Stomach (tissue), 4 donors: ENCODE results near the gene OTUD5.

Experiments used
- POLR2A ChIP-seq, 4 donors: fragments of 450-650 bp; IDR thresholded peaks; one replicate each; pipeline ENCODE4 v1.6.1; 2016; ENCODE audit warnings: antibody characterized with exemption in 4 of 4, control low read depth in 2 of 4, mild to moderate bottlenecking in 1 of 4, moderate library complexity in 1 of 4
- POLR2AphosphoS5 ChIP-seq, 3 donors: sonication (generic); formaldehyde crosslinking; IDR thresholded peaks; one replicate each; pipeline ENCODE4 v1.6.1; 2016; ENCODE audit warnings: antibody characterized with exemption in 3 of 3
- TF ChIP-seq, protein P1 (sequence below), 7 experiments: fragments of 450-650 bp in 4 of 7; fragments of 200-600 bp in 3 of 7; sonication (generic) in 3 of 7; IDR thresholded peaks; one replicate each; pipeline ENCODE4 v1.5.1; 2016 to 2019; ENCODE audit warnings: antibody characterized with exemption in 7 of 7, control low read depth in 2 of 7, mild to moderate bottlenecking in 1 of 7

GRCh38 chrX:48933757-48934156 is 23.6 kb downstream of the OTUD5 start:
- TF ChIP-seq, protein P1, sequence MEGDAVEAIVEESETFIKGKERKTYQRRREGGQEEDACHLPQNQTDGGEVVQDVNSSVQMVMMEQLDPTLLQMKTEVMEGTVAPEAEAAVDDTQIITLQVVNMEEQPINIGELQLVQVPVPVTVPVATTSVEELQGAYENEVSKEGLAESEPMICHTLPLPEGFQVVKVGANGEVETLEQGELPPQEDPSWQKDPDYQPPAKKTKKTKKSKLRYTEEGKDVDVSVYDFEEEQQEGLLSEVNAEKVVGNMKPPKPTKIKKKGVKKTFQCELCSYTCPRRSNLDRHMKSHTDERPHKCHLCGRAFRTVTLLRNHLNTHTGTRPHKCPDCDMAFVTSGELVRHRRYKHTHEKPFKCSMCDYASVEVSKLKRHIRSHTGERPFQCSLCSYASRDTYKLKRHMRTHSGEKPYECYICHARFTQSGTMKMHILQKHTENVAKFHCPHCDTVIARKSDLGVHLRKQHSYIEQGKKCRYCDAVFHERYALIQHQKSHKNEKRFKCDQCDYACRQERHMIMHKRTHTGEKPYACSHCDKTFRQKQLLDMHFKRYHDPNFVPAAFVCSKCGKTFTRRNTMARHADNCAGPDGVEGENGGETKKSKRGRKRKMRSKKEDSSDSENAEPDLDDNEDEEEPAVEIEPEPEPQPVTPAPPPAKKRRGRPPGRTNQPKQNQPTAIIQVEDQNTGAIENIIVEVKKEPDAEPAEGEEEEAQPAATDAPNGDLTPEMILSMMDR (IDR thresholded peaks at IDR 0.05) = no peak
- no peak for TF ChIP-seq POLR2A (IDR thresholded peaks at IDR 0.05)
- TF ChIP-seq POLR2AphosphoS5 (IDR thresholded peaks at IDR 0.05) = no peak
